HepG2 (cell line): ENCODE measurements around the gene ODC1. TPM values are rescaled to one million over a fixed set of nuclear protein-coding genes. Genes with fewer than 3 reads are reported as not detected.

Experiments used
- ATAC-seq: fragments of 200-7000 bp; cut with Tn5 transposase; 3 replicates; pipeline ENCODE4 v1.9.1; 2020; ENCODE audit warnings: mild to moderate bottlenecking, moderate library complexity
- BruUV-seq: library from RNA; stranded (reverse); fragments of 400-500 nt; replicated peaks from 2 replicates; lab custom pipeline; 2021; lab: Mats Ljungman, UMichigan
- CTCF ChIA-PET: fragments of 300-600 bp; formaldehyde crosslinking; extraction: SDS; loops from one replicate; lab custom pipeline; 2021; ENCODE audit warnings: low total read pairs, inconsistent platforms, low intra/inter-chr PET ratio; lab: Yijun Ruan, JAX
- POLR2A ChIA-PET: fragments of 350-600 bp; sonication (Branson Sonifier 250); formaldehyde crosslinking; loops from one replicate; lab custom pipeline; 2020; ENCODE audit warnings: antibody characterized with exemption, inconsistent platforms; lab: Yijun Ruan, JAX
- DNase-seq: peaks from one replicate; pipeline ENCODE4 v3.0.0-alpha.2; 2015; ENCODE audit warnings: low spot score
- FAIRE-seq: peaks from 3 replicates; lab custom pipeline; 2011; peaks lifted over from hg19 to GRCh38; lab: Jason Lieb, UNC
- H2AFZ ChIP-seq: one replicate; pipeline ENCODE4 v1.6.1; 2011; ENCODE audit warnings: low read length, inconsistent platforms
- H3K27ac ChIP-seq: fragments of 300-600 bp; 3 replicates; pipeline ENCODE4 v1.8.0; 2011; ENCODE audit warnings: mixed run types, mild to moderate bottlenecking, mixed read lengths, low read length, inconsistent platforms; ENCODE audit not compliant: insufficient read depth; ENCODE audit errors: extremely low read length
- H3K27me3 ChIP-seq, 2 experiments: fragments of 200-600 bp in 1 of 2; 2 replicates in 1 of 2; 3 replicates in 1 of 2; pipeline versions ENCODE4 v1.6.0 to v1.8.0; 2011; ENCODE audit warnings: low read length in 2 of 2, mild to moderate bottlenecking in 2 of 2, moderate library complexity in 2 of 2, inconsistent platforms in 1 of 2; ENCODE audit not compliant: insufficient read depth in 2 of 2, control insufficient read depth in 1 of 2
- H3K36me3 ChIP-seq, 2 experiments: fragments of 200-600 bp in 1 of 2; replicated peaks in 1 of 2; 2 replicates in 1 of 2; 3 replicates in 1 of 2; pipeline versions ENCODE4 v1.5.1 to v1.8.0; 2011; ENCODE audit warnings: low read length in 2 of 2, inconsistent platforms in 1 of 2; ENCODE audit not compliant: insufficient read depth in 2 of 2, control insufficient read depth in 1 of 2
- H3K4me1 ChIP-seq: 2 replicates; pipeline ENCODE4 v1.5.1; 2012; ENCODE audit warnings: low read length, inconsistent platforms; ENCODE audit not compliant: insufficient read depth
- H3K4me2 ChIP-seq: 2 replicates; pipeline ENCODE4 v1.6.0; 2011; ENCODE audit warnings: low read depth, low read length, inconsistent platforms
- H3K4me3 ChIP-seq, 3 experiments: fragments of 200-600 bp in 1 of 3; sonication (generic), shearing (Covaris generic) in 1 of 3; replicated peaks in 1 of 3; 2 replicates each; pipeline ENCODE4 v1.5.1; 2011 to 2016; ENCODE audit warnings: low read length in 3 of 3, inconsistent platforms in 2 of 3, low read depth in 2 of 3, mild to moderate bottlenecking in 2 of 3, control low read depth in 1 of 3, mixed read lengths in 1 of 3; ENCODE audit not compliant: insufficient read depth in 1 of 3
- H3K79me2 ChIP-seq: one replicate; pipeline ENCODE4 v1.6.1; 2011; ENCODE audit warnings: low read length, inconsistent platforms; ENCODE audit not compliant: insufficient read depth
- H3K9ac ChIP-seq: 2 replicates; pipeline ENCODE4 v1.6.0; 2011; ENCODE audit warnings: mild to moderate bottlenecking, low read depth, low read length, inconsistent platforms; ENCODE audit not compliant: insufficient read depth
- H3K9me3 ChIP-seq: 2 replicates; pipeline ENCODE4 v1.5.1; 2012; ENCODE audit warnings: mild to moderate bottlenecking, low read length
- H4K20me1 ChIP-seq: 2 replicates; pipeline ENCODE4 v1.6.0; 2011; ENCODE audit warnings: inconsistent platforms, mild to moderate bottlenecking, low read length, moderate library complexity; ENCODE audit not compliant: insufficient read depth
- ELF4 ChIP-seq: sonication (generic); formaldehyde crosslinking; IDR thresholded peaks from 2 replicates; pipeline ENCODE4 v1.5.0; 2020; ENCODE audit warnings: missing genetic modification reagents, mild to moderate bottlenecking, moderate library complexity, borderline replicate concordance
- ISX ChIP-seq: sonication (generic); formaldehyde crosslinking; conservative IDR thresholded peaks from 2 replicates; pipeline ENCODE4 v1.5.0; 2020; ENCODE audit warnings: missing genetic modification reagents
- JUND ChIP-seq: sonication (generic); formaldehyde crosslinking; IDR thresholded peaks from 2 replicates; pipeline ENCODE4 v1.8.0; 2022; ENCODE audit warnings: mild to moderate bottlenecking, missing genetic modification reagents
- MED1 ChIP-seq: sonication (generic); formaldehyde crosslinking; IDR thresholded peaks from 2 replicates; pipeline ENCODE4 v1.4.0; 2020; ENCODE audit warnings: missing genetic modification reagents
- MEIS2 ChIP-seq: sonication (generic); formaldehyde crosslinking; IDR thresholded peaks from 2 replicates; pipeline ENCODE4 v1.9.0; 2021; ENCODE audit warnings: mild to moderate bottlenecking, missing genetic modification reagents
- NCOA2 ChIP-seq: sonication (generic); formaldehyde crosslinking; IDR thresholded peaks from 2 replicates; pipeline ENCODE4 v1.8.0; 2022; ENCODE audit warnings: inconsistent platforms
- PTBP1 ChIP-seq: fragments of 200-400 bp; formaldehyde crosslinking; IDR thresholded peaks from 2 replicates; pipeline ENCODE4 v1.6.1; 2018; ENCODE audit warnings: low read length, low read depth; ENCODE audit not compliant: poor library complexity, severe bottlenecking
- REPIN1 ChIP-seq: sonication (generic); formaldehyde crosslinking; IDR thresholded peaks from 2 replicates; pipeline ENCODE4 v1.8.0; 2022; ENCODE audit warnings: missing genetic modification reagents, low read depth, mild to moderate bottlenecking, borderline replicate concordance
- SMAD1 ChIP-seq: sonication (generic); formaldehyde crosslinking; IDR thresholded peaks from 2 replicates; pipeline ENCODE4 v1.4.0; 2020; ENCODE audit warnings: missing genetic modification reagents, low read depth, mild to moderate bottlenecking, borderline replicate concordance
- TBX3 ChIP-seq: fragments of 450-650 bp; IDR thresholded peaks from 2 replicates; pipeline ENCODE4 v1.6.1; 2017; ENCODE audit warnings: antibody characterized with exemption, mild to moderate bottlenecking, inconsistent platforms, borderline replicate concordance
- ZFP1 ChIP-seq: IDR thresholded peaks from 2 replicates; pipeline ENCODE4 v1.6.1; 2016
- ZNF224 ChIP-seq: sonication (generic); formaldehyde crosslinking; IDR thresholded peaks from 2 replicates; pipeline ENCODE4 v1.5.0; 2020; ENCODE audit warnings: mild to moderate bottlenecking, missing genetic modification reagents
- ZNF549 ChIP-seq: sonication (generic); formaldehyde crosslinking; IDR thresholded peaks from 2 replicates; pipeline ENCODE4 v1.5.0; 2020; ENCODE audit warnings: missing genetic modification reagents
- ZNF773 ChIP-seq: sonication (generic); formaldehyde crosslinking; IDR thresholded peaks from 2 replicates; pipeline ENCODE4 v1.4.0; 2020; ENCODE audit warnings: missing genetic modification reagents, borderline replicate concordance
- ZNF83 ChIP-seq: sonication (generic); formaldehyde crosslinking; IDR thresholded peaks from 2 replicates; pipeline ENCODE4 v1.4.0; 2020; ENCODE audit warnings: missing genetic modification reagents, mild to moderate bottlenecking, borderline replicate concordance
- WGBS: methylation state at CpG from one replicate; pipeline ENCODE4 v1.1.6; 2017; ENCODE audit warnings: low lambda C conversion rate; 5-methylcytosine and 5-hydroxymethylcytosine counted together
- in situ Hi-C: cut with HindIII; loops from 2 replicates; pipeline ENCODE4 v1.10.0; 2017; ENCODE audit warnings: low pct_unique_long_range_greater_than_20kb; ENCODE audit not compliant: extremely low pct_ligation_motif_present
- intact Hi-C: fragments of 100-400 bp; cut with micrococcal nuclease; formaldehyde crosslinking; loops from one replicate; pipeline ENCODE4 v1.10.0; 2022; ENCODE audit not compliant: unreplicated experiment
- polyA plus RNA-seq, 8 experiments: library from polyadenylated mRNA; depleted of rRNA in 3 of 8; stranded (reverse) in 7 of 8; unstranded in 1 of 8; fragments of >200 nt; fragmentation: Illumina TruSeq in 4 of 8; extraction: Trizol in 4 of 8; gene quantifications; 2 replicates each; pipeline versions ENCODE4 v1.2.1 to v1.2.3, GENCODE V29; 2011 to 2016; ENCODE audit warnings: low read depth in 4 of 8, missing spikeins in 1 of 8, mixed read lengths in 1 of 8; ENCODE audit not compliant: insufficient read depth in 1 of 8
- total RNA-seq, 5 experiments: library from RNA; depleted of rRNA; stranded (reverse); fragments of >200 nt; fragmentation: Illumina TruSeq; extraction: Trizol; gene quantifications; 2 replicates each; pipeline ENCODE4 v1.2.3, GENCODE V29; 2016; ENCODE audit warnings: low read depth in 1 of 5
- TF ChIP-seq, protein P1 (sequence below): sonication (generic); formaldehyde crosslinking; IDR thresholded peaks from 2 replicates; pipeline ENCODE4 v1.5.0; 2020; ENCODE audit warnings: mild to moderate bottlenecking, missing genetic modification reagents
- TF ChIP-seq, protein P2 (sequence below): sonication (generic); formaldehyde crosslinking; IDR thresholded peaks from 2 replicates; pipeline ENCODE4 v1.4.0; 2020; ENCODE audit warnings: missing genetic modification reagents, borderline replicate concordance
- TF ChIP-seq, protein P3 (sequence below): sonication (generic); formaldehyde crosslinking; IDR thresholded peaks from 2 replicates; pipeline ENCODE4 v1.5.0; 2020; ENCODE audit warnings: missing genetic modification reagents
- TF ChIP-seq, protein P4 (sequence below): sonication (generic); formaldehyde crosslinking; IDR thresholded peaks from 2 replicates; pipeline ENCODE4 v1.5.0; 2020; ENCODE audit warnings: missing genetic modification reagents
- TF ChIP-seq, protein P5 (sequence below): sonication (generic); formaldehyde crosslinking; IDR thresholded peaks from 2 replicates; pipeline ENCODE4 v1.8.0; 2023; ENCODE audit warnings: mild to moderate bottlenecking, missing genetic modification reagents

Gene ODC1
- total and polyA plus RNA-seq, 2 of the 13 experiments (the other 11 are each of a cell fraction or from before 2014, with no cell fraction given): 142 to 371 TPM

DNA sequence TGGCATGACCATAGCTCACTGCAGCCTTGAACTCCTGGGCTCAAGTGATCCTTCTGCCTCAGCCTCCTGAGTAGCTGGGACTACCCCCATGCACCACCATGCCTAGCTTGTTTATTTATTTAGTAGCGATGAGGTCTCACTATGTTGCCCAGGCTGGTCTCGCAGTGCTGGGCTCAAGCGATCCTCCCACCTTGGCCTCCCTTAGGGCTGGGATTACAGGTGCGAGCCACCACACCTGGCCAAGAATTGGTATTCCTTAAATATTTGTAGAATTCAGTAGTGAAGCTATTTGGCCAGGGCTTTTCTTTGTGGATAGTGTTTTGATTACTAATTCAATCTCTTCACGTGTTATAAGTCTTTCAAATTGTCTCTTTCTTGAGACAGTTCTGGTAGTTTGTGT lies 56.0 kb downstream of the ODC1 start:
- Histone ChIP-seq H3K27me3 (no peaks in the 10 kb centered on the region), H3K4me1 (peaks cover 23% of the 10 kb centered on the region), H3K9me3 (no peaks in the 10 kb centered on the region), H3K79me2 (no peaks in the 10 kb centered on the region), H3K9ac (no peak overlapping the region), H2AFZ (no peak overlapping the region), H3K27ac (no peak overlapping the region), H4K20me1 (peaks cover 12% of the 10 kb centered on the region; the same call in 1 of the 2 replicates), H3K4me3 (no peak overlapping the region), H3K36me3 (no peaks in the 10 kb centered on the region), H3K4me2 (peak overlapping the region; percentile 9; the same call in 1 of the 2 replicates)
- no TSS peak for BruUV-seq
- WGBS: 92% methylated on average over 4 of the region's 5 CpGs
- intact Hi-C loops: no loop called here
- in situ Hi-C loops: no loop called here
- FAIRE-seq (no peak), ATAC-seq (no peak), DNase-seq (no peak)
- ChIA-PET POLR2A (interaction anchor here (1.4 to 1.6 kb wide), 2 partner anchors 10 to 24 kb away, joined by 5 to 10 read pairs; no protein-coding TSS in a partner anchor), CTCF (no interaction called here)
- TF ChIP-seq ZNF83 (CRISPR knock-in tag) (no peak), ZNF549 (CRISPR knock-in tag) (no peak), TBX3 (no peak), ISX (CRISPR knock-in tag) (no peak), ZNF773 (CRISPR knock-in tag) (no peak), NCOA2 (no peak), ZNF224 (no peak), MED1 (CRISPR knock-in tag) (no peak), ZFP1 (no peak), MEIS2 (no peak), SMAD1 (no peak), JUND (CRISPR knock-in tag) (no peak), PTBP1 (no peak), REPIN1 (CRISPR knock-in tag) (no peak), ELF4 (no peak)
- TF ChIP-seq, protein P1, sequence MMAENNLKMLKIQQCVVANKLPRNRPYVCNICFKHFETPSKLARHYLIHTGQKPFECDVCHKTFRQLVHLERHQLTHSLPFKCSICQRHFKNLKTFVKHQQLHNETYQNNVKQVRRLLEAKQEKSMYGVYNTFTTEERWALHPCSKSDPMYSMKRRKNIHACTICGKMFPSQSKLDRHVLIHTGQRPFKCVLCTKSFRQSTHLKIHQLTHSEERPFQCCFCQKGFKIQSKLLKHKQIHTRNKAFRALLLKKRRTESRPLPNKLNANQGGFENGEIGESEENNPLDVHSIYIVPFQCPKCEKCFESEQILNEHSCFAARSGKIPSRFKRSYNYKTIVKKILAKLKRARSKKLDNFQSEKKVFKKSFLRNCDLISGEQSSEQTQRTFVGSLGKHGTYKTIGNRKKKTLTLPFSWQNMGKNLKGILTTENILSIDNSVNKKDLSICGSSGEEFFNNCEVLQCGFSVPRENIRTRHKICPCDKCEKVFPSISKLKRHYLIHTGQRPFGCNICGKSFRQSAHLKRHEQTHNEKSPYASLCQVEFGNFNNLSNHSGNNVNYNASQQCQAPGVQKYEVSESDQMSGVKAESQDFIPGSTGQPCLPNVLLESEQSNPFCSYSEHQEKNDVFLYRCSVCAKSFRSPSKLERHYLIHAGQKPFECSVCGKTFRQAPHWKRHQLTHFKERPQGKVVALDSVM (CRISPR knock-in tag): 0 out of 2 replicates have a peak, but pooled peaks have one; percentile 62
- TF ChIP-seq, protein P2, sequence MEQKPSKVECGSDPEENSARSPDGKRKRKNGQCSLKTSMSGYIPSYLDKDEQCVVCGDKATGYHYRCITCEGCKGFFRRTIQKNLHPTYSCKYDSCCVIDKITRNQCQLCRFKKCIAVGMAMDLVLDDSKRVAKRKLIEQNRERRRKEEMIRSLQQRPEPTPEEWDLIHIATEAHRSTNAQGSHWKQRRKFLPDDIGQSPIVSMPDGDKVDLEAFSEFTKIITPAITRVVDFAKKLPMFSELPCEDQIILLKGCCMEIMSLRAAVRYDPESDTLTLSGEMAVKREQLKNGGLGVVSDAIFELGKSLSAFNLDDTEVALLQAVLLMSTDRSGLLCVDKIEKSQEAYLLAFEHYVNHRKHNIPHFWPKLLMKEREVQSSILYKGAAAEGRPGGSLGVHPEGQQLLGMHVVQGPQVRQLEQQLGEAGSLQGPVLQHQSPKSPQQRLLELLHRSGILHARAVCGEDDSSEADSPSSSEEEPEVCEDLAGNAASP: no peak
- TF ChIP-seq, protein P3, sequence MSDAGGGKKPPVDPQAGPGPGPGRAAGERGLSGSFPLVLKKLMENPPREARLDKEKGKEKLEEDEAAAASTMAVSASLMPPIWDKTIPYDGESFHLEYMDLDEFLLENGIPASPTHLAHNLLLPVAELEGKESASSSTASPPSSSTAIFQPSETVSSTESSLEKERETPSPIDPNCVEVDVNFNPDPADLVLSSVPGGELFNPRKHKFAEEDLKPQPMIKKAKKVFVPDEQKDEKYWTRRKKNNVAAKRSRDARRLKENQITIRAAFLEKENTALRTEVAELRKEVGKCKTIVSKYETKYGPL (CRISPR knock-in tag): no peak
- TF ChIP-seq, protein P4, sequence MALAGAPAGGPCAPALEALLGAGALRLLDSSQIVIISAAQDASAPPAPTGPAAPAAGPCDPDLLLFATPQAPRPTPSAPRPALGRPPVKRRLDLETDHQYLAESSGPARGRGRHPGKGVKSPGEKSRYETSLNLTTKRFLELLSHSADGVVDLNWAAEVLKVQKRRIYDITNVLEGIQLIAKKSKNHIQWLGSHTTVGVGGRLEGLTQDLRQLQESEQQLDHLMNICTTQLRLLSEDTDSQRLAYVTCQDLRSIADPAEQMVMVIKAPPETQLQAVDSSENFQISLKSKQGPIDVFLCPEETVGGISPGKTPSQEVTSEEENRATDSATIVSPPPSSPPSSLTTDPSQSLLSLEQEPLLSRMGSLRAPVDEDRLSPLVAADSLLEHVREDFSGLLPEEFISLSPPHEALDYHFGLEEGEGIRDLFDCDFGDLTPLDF (CRISPR knock-in tag): no peak
- TF ChIP-seq, protein P5, sequence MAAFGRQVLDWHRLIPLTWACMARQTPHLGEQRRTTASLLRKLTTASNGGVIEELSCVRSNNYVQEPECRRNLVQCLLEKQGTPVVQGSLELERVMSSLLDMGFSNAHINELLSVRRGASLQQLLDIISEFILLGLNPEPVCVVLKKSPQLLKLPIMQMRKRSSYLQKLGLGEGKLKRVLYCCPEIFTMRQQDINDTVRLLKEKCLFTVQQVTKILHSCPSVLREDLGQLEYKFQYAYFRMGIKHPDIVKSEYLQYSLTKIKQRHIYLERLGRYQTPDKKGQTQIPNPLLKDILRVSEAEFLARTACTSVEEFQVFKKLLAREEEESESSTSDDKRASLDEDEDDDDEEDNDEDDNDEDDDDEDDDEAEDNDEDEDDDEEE: no peak
